Activated CD4-positive, alpha-beta T cell treated with anti-CD3 and anti-CD28 coated beads, Interleukin-2, Interleukin-6, amounts not matched to agents 100 ng/mL and 50 ng/mL, durations not matched to agents 16 hours and 8 hours (primary cell): ENCODE data around the gene HES7.
"Not testable (repeated sequence)": the region's sequence is repeated elsewhere in the genome, so short reads cannot be mapped to it uniquely, and the experiment has no call there.

ENCODE experiments used
- DNase-seq: peaks from one replicate; pipeline ENCODE4 v3.0.0-alpha.2; 2020

HES7 gene

DNA sequence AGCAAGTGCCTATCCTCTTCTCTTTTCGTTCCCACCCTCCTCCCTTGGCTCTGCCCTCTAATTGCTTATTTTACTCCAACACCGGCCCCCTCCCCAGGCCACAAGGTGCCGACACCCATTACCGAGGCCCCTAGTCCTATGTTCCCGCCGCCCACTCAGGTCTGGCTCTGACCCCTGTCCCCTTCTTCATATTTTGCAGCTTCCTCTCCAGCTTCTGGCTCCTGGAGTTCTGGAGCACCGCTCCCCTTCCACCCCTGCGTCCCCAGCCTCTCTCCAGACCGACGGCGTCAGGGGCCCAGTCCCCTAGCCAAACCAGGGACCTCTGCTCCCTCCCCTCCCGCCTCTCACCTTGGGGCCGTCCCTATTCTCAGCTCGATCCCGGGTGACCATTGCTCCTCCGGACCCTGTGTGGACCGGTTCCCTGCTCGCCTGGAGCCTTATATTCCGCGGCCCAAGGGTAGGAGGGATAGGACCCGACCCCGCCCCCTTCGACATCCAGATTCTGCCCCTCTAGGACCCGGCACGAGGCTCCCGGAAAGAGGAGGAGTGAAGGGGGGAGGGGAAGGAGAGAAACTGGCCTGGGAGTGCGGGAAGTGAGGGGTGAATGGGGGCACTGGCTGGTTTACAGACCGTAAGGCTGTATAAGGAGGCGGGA lies at the start of gene HES7:
HES7 (minus strand) TSS at position 412 of the 655 bp plus-strand sequence; CDS start at position 390, 22 bp downstream.
- no peak for DNase-seq

DNA sequence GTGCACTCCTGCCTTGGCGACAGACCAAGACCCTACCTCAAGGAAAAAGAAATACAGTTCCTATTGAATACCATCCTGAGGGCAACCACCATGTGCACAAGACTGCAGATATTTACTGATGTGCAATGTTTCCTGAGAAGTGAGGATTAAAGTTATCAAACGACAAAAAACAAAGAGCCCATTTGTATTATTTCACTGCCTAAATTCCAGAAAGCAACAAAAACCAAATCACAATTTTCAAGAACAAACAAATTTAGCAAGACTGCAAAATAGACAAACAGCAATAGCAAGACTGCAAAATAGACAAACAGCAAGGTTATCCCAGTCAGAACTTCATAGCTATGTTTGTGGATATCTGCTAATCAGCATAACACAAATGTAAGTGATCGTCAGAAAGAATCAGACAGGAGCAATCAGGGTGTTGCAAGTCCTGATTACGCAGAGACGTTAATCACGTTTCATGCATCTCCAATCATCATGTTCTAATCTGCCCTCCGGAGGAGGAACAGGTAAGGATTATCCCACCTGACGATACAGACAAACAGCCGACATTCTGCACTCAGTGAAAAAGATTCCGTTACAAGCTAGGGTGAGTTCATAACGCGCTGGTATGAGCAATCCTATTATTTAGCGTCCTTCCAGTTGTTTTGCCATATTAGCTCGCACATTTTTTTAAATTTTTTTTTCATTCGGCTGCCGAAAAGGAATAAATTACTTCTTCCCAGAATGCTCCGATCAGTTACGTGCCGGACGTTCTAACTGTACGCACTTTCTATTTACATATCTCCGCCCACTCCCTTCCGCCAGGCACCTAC lies 49.4 kb upstream of the HES7 start:
- DNase-seq, result peak; percentile 95

DNA sequence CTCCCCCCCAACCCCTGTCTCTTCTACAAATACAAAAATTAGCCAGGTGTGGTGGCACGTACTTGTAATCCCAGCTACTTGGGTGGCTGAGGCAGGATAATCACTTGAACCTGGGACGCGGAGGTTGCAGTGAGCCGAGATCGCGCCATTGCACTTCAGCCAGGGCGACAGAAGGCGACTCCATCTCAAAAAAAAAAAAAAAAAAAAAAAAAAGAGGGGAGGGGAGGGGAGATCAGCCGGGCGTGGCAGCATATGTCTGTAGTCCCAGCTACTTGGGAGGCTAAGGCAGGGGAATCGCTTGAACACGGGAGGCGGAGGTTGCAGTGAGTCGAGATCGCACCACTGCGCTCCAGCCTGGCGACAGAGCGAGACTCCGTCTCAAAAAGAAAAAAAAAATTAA lies 46.3 kb upstream of the HES7 start:
- DNase-seq, result not testable (repeated sequence)

DNA sequence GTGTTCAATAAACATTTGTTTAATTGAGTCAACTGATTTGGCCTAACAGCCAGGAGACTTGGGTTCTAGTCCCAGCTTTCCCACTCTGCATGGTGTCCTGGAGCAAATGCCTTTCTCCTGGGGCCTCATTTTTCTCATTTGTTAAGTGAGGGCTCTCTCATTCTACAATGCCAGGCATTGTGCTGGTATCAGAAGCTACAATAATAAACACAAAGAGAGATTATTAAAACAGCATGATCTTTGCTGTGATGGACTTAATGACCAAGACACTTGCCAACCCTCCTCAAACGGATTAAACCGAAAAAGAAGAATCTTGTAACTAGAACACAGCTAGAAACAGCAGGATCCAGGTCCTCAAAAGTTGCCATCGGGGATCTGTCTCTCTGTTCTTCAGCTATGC lies 43.6 kb upstream of the HES7 start:
- DNase-seq, result no peak

DNA sequence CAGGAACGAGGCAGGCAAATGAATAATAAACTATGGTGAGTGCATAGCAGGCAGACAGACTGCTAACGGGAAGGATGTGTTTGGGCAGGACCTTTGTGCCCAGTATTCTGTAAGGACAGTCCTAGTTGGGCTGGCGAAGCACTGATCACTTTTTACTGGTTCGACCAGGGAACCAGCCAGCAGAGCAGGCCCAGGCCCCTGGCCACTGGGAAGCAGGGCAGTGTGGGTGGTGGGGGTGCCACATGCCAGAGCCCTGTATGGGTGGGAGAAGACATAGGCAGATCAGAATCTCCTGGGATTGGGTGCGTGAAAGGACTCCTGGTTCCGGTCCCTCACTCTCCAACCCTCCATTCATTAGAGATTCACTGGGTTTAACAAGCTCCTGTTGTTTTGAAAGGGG lies 42.8 kb upstream of the HES7 start:
- no peak for DNase-seq

DNA sequence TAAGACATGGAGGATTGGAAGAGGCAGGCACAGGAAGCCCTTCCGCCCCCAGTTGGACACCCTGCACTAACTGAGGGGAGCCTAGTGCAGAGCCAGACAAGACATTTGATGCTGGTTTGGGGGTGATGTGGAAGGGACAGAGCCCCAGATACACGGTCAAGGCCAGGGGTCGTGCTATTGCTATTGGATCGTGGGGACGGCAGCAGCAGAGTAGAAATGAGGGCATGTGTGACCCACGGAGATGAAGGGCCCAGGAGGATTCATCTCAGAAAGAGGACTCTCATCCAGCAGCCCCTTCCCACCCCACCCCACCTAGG lies 40.9 kb upstream of the HES7 start:
- DNase-seq, result no peak

DNA sequence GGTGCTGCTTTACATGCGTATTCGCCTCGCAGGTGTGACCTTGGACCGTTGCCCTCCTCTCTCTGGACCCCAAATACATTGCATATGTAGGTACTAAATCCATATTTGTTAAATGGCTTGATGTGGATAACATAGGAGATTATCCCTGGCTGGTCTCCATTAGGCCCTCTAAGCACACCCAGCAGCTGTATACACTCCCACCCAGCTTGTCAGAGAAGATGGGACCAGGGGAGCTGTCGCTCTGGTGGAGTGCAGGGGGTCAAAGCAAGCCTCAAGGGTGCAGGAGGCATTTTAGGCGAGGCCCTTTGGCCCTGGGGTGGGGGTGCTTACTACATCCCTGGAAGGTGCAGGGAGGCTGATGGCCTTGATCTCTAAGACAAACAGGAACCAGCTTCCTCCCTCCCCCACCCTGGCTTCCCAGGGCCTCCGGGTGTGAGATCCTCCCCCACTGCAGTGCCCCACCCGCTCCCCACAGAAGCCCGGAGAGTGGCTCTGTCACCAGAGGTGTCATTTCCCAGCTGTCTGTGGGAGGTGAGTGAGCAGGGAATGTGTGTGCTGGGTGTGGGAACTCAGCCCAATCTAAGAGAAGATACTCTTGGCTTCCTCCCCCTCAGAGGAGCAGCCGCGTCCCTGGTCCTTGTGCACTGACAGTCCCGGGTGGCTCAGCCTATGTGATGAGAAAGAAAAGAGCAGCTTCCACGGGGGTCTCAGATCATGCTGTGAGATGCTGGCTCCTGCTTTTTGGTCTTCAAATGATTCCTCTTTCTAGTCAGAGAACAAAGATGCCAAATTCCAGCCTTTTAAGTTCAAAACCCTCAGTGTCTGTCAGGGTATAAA lies 40.3 kb upstream of the HES7 start:
- peak; percentile 85 for DNase-seq

DNA sequence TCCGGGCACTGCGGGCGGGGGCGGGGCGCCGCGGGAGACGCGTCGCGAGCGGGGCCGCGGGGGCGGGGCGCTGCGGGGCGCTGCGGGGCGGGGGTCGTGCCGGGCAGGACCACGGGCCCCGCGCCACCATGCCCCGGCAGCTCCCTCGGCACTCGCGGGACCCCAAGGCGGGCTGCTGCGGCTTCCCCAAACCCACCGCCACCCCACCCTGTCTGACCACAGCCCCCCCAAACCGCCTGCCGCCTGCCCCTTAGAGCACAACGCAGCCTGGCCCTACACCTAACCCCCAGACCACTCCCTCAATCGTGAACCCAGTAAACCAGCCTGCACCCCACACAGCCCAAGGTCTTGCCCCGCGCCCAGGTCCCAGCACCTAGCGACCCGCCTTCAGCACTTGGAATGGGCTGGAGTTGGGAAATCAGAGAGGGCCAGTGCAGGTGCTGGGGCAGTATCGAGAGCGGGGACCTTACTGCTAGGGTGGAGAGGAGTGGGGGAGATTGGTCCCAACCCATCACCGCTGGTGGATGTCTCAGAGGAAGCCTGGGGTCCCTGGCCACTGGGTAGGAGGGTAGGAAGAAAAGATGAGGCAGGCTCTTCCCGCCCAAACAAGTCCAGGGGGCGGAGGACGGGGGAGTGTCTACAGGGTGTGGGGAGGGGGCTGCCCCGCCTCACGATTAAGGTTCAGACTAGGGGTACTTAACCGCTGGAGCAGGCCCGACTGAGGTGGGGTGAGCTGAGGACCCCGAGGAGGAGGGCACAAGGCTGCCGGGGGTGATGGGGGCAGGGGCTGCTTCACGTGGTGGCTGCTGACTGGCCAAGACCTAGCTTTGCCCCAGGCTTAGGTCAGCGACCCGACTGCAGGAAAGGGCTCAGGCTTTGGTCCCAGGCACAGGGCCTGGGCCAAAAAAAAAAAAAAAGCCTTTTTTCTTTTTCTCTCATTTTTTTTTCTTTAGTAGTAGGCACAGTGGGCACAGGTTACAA lies 39.4 kb upstream of the HES7 start:
- DNase-seq, result no peak

DNA sequence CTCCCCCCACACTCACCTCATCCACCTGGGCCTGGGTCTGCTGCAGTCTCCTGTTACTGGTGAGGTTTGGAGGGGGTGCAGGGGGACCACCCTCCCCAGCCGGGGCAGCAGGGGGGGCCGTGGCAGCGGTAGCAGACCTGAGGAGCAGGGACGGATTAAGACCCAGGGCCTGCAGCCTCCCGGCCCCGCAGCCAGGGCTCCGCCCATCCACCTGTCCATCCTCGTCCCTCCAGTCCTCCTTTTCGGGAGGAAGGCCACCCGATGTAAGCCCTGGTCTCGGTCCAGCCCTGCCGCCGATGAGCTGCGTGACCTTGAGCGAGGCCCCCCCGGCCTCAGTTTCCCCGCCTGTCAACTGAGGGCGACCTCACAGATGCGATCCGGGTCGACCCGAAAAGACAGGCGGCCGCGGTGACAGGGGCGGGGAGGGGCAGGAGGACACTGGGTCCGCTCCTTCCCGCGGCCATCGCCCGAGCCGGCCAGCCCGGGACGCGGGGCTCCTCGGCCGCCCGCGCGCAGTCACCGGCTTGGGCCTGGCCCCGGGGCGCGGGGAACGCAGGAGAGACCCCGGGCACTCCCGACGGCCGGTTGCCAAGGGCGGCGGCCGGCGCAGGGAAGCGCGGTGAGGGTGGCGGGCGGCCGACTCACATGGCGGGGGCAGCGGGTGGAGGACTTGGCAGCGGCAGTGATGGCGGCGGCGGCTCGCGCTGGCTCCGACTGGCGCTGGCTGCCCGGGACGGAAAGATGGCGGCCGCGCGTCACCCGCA lies 38.5 kb upstream of the HES7 start, which contains the start of gene VAMP2:
VAMP2 (minus strand) TSS at position 716 of the 764 bp plus-strand sequence; CDS start at position 647, 69 bp downstream.
- peak; percentile 85 for DNase-seq

DNA sequence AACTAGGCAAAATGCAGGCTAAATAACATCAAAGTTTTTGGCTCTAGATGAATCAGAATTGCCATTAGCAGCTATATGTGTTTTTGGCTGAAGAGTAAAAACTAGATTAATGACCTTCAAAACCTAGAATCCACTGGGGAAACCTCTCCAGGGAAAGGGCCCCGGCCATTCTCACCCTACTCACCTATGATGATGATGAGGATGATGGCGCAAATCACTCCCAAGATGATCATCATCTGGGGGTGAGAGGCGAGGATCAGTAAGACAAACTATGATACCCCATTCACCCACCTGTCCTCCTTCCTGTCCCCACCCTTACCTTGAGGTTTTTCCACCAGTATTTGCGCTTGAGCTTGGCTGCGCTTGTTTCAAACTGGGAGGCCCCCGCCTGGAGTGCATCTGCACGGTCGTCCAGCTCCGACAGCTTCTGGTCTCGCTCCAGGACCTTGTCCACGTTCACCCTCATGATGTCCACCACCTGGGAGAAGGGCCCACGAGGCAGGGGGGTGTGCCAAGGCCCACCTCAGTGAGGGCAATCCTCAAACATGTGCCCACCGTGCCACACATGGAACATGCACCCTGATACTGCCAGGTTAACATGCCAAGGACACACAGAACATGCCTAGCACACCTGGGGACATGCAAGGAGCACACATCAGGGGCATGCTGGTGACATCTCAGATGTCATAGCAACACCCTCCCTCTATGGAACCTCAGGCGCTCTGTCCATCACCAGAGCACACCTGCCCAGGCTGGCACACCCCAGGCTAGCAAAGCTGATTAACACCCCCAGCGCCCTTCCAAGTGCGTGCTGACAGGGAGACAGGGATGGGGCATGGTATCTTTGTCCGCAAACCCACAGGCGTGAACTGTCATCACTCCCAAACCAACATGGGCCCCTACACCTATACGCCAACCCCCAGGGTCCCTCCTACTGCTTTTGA lies 37.7 kb upstream of the HES7 start:
- no peak for DNase-seq

DNA sequence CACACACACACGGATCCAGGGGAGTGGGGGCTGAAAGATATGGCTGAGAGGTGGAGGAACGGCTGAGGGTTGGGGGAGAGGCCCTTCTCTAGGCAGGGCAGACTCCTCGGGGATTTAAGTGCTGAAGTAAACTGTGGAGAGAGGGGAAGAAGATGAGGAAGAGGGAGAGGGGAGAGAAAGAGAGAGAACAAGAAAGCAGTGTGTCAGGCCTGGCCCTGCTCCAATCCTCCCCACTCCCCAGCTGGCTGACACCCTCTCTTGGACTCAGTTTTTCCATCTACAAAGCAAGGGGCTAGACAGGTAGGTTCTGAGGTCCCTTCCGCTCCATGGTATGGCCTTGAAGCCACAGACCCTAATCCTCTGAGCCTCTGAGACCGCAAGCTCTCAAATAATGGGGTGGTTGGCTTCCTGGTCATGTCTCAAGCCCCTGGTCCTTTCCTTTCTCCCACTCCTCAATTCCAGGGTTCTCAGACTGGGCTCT lies 36.9 kb upstream of the HES7 start:
- DNase-seq, result no peak

DNA sequence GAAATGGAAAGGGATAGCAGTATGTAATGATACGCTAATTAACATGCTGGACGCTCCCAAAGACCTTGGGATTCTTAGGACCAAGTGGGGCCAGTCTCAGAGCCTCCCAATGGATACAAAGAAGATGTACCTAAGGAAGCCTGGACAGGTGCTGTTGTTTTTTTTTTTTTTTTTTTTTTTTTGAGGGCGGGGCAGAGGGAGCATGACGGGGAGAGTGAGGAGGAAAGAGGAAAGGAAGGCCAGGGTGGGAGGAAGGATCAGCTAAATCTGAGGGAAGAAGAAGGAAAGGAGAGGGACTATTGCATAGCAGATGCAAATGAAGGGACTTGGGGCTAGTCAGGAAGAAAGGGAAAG lies 36.3 kb upstream of the HES7 start:
- DNase-seq, result no peak

DNA sequence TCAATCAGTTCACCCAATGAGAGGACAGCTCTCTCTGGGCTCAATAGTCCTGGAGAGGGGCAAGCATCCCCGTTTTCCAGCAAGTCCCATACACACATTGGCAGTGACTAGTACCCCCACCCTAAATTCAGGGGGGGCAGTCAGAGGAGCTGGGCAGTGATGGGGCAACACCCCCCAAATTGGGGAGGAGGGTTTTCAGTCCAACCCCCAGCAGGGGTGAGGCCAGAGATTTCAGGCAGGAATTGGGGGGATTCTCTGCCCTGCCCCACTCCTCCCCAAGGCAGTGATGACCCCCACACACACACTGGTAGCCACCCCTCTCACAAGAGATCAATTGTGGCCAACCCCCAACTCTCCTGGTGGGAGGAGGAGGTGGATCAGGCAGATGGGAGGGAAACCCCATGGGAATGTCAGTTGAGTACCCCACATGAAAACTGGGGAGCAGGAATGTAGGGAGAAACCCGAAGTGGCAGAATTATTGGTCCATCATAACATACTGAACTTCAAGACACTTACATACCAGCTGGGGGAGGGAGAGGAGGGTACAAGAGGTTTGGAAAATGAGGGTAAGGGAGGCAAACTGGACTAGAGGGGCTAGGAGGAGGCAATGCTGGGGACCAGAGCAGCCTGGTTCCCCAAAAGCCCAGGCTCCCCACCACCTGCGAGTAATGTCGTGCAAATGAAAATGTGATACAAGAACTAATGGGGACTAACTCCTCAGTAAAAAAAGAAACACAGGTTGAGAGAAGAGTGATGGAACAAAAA lies 35.7 kb upstream of the HES7 start:
- no peak for DNase-seq

DNA sequence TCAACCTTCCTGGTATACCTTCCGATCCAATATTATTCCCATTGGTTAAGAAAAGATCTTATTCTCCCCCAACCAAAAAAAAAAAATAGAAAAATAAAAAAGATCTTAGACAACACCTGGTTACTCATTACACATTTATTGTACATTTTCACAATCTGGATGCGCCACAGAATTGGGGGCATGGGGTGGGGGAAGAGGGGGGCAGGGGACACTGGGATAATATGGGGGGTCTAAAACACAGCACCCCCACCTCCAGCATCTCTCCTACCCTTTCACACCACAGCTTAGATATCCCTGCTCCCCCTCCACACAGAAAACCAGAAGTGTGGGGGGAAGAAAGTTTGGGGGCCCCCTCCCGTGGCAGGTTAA lies 35.1 kb upstream of the HES7 start:
- no peak for DNase-seq

DNA sequence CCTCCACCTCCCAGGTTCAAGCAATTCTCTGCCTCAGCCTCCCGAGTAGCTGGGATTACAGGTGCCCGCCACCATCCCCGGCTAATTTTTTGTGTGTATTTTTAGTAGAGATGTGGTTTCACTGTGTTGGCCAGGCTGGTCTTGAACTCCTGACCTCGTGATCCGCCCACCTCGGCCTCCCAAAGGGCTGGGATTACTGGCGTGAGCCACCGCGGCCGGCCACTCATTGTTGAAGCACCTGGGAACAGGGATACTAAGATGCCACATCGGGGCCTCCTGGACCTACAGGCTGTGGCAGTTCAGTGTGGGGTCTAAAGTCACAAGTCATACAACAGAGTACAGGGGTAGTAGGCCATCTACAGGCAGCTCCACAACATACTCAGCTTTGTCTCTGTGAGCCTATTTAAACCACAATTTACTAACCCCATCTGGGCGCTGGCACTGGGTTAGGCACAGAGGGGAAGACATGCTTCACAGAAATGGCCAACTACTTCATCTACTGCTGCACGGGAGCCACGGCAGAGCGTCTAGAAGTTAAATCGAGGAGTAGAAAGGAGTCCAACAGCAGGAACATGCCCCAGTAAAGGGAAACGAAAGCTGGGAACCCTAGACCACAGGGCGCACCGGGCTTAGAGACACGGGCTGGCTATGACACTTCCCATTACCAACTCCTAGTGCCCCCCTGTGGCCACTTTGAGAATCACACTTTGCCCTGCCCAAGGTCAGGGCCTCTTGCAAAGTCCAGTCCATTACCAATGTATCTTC lies 34.5 kb upstream of the HES7 start:
- DNase-seq, result peak; percentile 93

DNA sequence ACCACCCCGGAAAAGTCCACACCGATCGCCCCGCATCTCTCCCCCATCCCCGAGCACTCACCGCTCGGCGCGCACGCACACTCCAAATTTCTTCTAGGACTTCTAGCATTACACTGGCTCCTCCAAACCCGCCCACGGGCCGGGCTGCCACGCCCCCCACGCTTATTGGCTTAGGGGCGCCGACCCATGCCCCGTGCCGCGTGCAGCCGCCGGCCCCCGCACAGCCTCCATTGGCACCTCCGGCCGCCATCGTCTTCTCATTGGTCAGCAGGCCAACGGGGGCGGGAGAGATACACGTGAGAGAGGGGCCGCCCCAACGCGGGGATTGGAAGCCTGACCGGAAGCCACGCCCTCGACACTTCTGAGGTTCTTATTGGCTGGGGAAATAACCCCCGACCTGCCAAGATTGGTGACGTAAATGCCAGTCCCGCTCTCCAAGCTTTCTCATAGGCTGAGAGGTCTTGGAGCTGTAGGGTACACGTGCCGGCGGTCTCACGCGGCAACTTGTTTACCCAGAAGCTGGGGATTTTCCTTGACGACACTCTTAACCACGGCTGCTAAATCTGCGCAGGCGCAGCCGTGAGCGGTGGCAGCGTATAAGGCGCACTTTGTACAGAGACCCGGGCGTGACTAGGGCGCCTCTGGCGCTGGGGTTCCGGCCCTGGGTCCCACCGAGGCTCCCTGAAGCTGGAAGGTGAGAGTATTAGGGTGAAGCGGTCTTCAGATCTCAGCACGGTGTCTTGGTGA lies 32.5 kb upstream of the HES7 start:
- peak; percentile 100 for DNase-seq

DNA sequence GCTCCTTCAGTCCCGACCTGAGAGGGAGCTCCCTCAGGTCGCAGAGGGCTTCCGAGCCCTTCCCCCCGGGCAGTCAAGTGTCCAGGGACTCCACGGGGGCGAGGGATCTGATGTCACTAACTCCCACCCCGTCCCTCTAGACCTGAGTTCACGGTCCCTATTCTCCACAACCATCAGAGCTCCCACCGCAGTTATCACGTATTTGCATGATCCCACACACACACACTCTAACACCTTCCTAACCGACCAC lies 32.0 kb upstream of the HES7 start:
- no peak for DNase-seq

DNA sequence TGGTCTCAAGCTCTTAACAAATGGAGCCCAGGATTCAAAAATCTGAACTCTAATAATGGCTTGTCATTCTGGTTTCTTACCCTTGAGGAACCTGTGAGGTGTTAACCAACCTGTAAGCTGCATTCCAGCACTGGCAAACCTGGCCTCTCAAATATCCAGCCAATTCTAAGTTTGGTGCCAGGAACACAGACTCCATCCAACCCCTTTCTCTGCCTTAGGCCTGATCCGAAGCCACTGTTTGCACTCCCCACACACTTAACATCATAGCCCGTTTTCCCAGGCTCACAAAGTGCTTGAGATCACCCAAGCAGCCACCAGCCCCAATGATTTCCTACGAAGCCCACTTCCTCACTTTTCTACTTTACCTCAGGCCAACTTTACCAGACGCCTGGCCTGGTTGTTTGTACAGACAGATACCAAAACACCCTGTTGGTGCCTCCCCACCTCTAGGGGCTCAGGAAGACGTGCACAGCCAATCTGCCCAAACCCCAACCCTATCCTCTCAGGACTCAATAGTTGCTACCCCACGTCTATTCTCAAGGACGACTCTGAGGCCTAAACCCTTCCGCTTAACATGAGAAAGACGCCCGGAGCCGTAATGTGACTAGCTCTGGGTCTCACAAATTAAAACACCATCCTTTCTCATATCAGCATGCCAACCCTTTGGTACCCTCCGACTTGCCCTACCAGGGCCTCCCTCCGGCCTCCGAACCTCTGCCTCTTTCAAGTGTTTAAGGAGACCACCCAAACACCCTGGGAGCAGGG lies 31.5 kb upstream of the HES7 start:
- DNase-seq, result no peak
